Neural cell (in vitro differentiated cells): ENCODE data around the gene PHF23. TPM values are rescaled to one million over a fixed set of nuclear protein-coding genes. Genes with fewer than 3 reads are reported as not detected.

Source experiments
- H2AFZ ChIP-seq: fragments of 200-600, 300-800 bp; sonication (generic), shearing (Covaris generic); 2 replicates; pipeline ENCODE4 v1.6.0; 2014; ENCODE audit warnings: low read depth, mild to moderate bottlenecking, antibody characterized with exemption, low read length, moderate library complexity
- H3F3A ChIP-seq: fragments of 200-600 bp; shearing (Covaris generic); 2 replicates; pipeline ENCODE4 v1.6.1; 2016; ENCODE audit warnings: mild to moderate bottlenecking, moderate library complexity, mixed read lengths, antibody characterized with exemption, low read length; ENCODE audit not compliant: insufficient read depth, poor library complexity, severe bottlenecking
- H3K27ac ChIP-seq: fragments of 200-600, 300-800 bp; sonication (generic), shearing (Covaris generic); 2 replicates; pipeline ENCODE4 v1.5.1; 2014; ENCODE audit warnings: mild to moderate bottlenecking, low read length, moderate library complexity
- H3K27me3 ChIP-seq: fragments of 300-800, 200-600 bp; sonication (generic), shearing (Covaris generic); 2 replicates; pipeline ENCODE4 v1.6.0; 2014; ENCODE audit warnings: mild to moderate bottlenecking, low read depth, low read length, moderate library complexity; ENCODE audit not compliant: insufficient read depth
- H3K36me3 ChIP-seq: fragments of 300-800, 200-600 bp; sonication (generic), shearing (Covaris generic); 2 replicates; pipeline ENCODE4 v1.5.1; 2014; ENCODE audit warnings: mild to moderate bottlenecking, antibody characterized with exemption, low read length, moderate library complexity; ENCODE audit not compliant: insufficient read depth
- H3K4me2 ChIP-seq: fragments of 300-800, 200-600 bp; sonication (generic), shearing (Covaris generic); 2 replicates; pipeline ENCODE4 v1.6.0; 2014; ENCODE audit warnings: mild to moderate bottlenecking, low read length
- H3K4me3 ChIP-seq: fragments of 300-800, 200-600 bp; sonication (generic), shearing (Covaris generic); 2 replicates; pipeline ENCODE4 v1.5.1; 2014; ENCODE audit warnings: mild to moderate bottlenecking, low read length, moderate library complexity
- H3K79me2 ChIP-seq: fragments of 200-600 bp; shearing (Covaris generic); replicated peaks from 2 replicates; pipeline ENCODE4 v1.6.0; 2014; ENCODE audit warnings: mild to moderate bottlenecking, low read length, moderate library complexity; ENCODE audit not compliant: insufficient read depth
- H3K9ac ChIP-seq: fragments of 300-800, 200-600 bp; sonication (generic), shearing (Covaris generic); 2 replicates; pipeline ENCODE4 v1.6.1; 2016; ENCODE audit warnings: mild to moderate bottlenecking, low read length, mixed read lengths
- H3K9me2 ChIP-seq: fragments of 200-600 bp; shearing (Covaris generic); 2 replicates; pipeline ENCODE4 v1.6.1; 2016; ENCODE audit warnings: mild to moderate bottlenecking, low read length, mixed read lengths; ENCODE audit not compliant: insufficient read depth
- H3K9me3 ChIP-seq: fragments of 200-600, 300-800 bp; sonication (generic), shearing (Covaris generic); 2 replicates; pipeline ENCODE4 v1.6.1; 2016; ENCODE audit warnings: mild to moderate bottlenecking, mixed run types, low read length, moderate library complexity, mixed read lengths
- H4K20me1 ChIP-seq: fragments of 200-600 bp; shearing (Covaris generic); 2 replicates; pipeline ENCODE4 v1.6.1; 2016; ENCODE audit warnings: mild to moderate bottlenecking, mixed run types; ENCODE audit not compliant: insufficient read depth
- CTCF ChIP-seq: fragments of 450-650 bp; IDR thresholded peaks from 2 replicates; pipeline ENCODE4 v1.5.1; 2014; ENCODE audit warnings: antibody characterized with exemption, mild to moderate bottlenecking, moderate library complexity; ENCODE audit not compliant: poor library complexity, severe bottlenecking
- EP300 ChIP-seq: fragments of 450-650 bp; conservative IDR thresholded peaks from 2 replicates; pipeline ENCODE4 v1.6.1; 2014; ENCODE audit warnings: antibody characterized with exemption, mild to moderate bottlenecking, moderate library complexity; ENCODE audit not compliant: poor library complexity, severe bottlenecking
- EZH2 ChIP-seq: fragments of 200-600, 300-800 bp; shearing (Covaris generic), sonication (generic); IDR thresholded peaks from 2 replicates; pipeline ENCODE4 v1.6.1; 2014; ENCODE audit warnings: antibody characterized with exemption, low read length, borderline replicate concordance, mild to moderate bottlenecking; ENCODE audit not compliant: insufficient read depth, poor library complexity, severe bottlenecking
- MXI1 ChIP-seq: fragments of 450-650 bp; conservative IDR thresholded peaks from 2 replicates; pipeline ENCODE4 v1.6.1; 2014; ENCODE audit warnings: antibody characterized with exemption, mild to moderate bottlenecking; ENCODE audit not compliant: poor library complexity, severe bottlenecking
- POLR2AphosphoS5 ChIP-seq: IDR thresholded peaks from 2 replicates; pipeline ENCODE4 v1.6.1; 2012
- RAD21 ChIP-seq: fragments of 450-650 bp; conservative IDR thresholded peaks from 2 replicates; pipeline ENCODE4 v1.6.1; 2014; ENCODE audit warnings: antibody characterized with exemption, mild to moderate bottlenecking, moderate library complexity
- SMC3 ChIP-seq: fragments of 450-650 bp; conservative IDR thresholded peaks from 2 replicates; pipeline ENCODE4 v1.6.1; 2014; ENCODE audit warnings: antibody characterized with exemption, mild to moderate bottlenecking, moderate library complexity; ENCODE audit not compliant: poor library complexity
- TAF1 ChIP-seq: IDR thresholded peaks from 2 replicates; pipeline ENCODE4 v1.6.1; 2012; ENCODE audit warnings: low read depth
- polyA plus RNA-seq: library from polyadenylated mRNA; depleted of rRNA; stranded (reverse); fragments of >200 nt; gene quantifications from 2 replicates; pipeline ENCODE4 v1.2.3, GENCODE V29; 2014
- TF ChIP-seq, protein P1 (sequence below): IDR thresholded peaks from 2 replicates; pipeline ENCODE4 v1.6.1; 2012; ENCODE audit warnings: borderline replicate concordance

The PHF23 gene
- polyA plus RNA-seq, 1 donor from 2014 or later: 55.7 TPM

DNA sequence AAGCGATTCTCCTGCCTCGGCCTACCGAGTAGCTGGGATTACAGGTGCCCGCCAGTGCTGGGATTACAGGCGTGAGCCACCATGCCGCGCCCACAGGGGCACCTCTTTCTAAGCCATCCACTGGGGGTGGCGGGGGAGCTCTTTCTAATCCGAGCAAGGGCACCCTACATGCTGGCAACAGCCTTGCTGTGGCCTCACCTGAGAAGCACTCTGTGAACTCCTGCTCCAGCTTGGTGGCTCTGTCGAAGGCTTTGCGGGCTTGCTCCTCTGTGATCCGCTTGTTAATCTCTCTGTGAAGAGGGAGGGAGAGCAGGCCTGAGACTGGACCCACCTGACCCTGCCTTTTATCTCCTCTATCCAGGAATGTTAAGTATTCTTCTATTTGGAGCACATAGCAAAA, 48.2 kb downstream of the PHF23 start:
- H3K36me3 ChIP-seq: peaks cover 11% of the 10 kb centered on the region
- no peaks in the 10 kb centered on the region for H4K20me1 ChIP-seq
- H3K9me2 ChIP-seq: no peaks in the 10 kb centered on the region
- no peak for TF ChIP-seq EZH2
- TF ChIP-seq SMC3: no peak
- no peak for TF ChIP-seq EP300
- no peak for TF ChIP-seq POLR2AphosphoS5
- TF ChIP-seq TAF1: no peak
- TF ChIP-seq, protein P1, sequence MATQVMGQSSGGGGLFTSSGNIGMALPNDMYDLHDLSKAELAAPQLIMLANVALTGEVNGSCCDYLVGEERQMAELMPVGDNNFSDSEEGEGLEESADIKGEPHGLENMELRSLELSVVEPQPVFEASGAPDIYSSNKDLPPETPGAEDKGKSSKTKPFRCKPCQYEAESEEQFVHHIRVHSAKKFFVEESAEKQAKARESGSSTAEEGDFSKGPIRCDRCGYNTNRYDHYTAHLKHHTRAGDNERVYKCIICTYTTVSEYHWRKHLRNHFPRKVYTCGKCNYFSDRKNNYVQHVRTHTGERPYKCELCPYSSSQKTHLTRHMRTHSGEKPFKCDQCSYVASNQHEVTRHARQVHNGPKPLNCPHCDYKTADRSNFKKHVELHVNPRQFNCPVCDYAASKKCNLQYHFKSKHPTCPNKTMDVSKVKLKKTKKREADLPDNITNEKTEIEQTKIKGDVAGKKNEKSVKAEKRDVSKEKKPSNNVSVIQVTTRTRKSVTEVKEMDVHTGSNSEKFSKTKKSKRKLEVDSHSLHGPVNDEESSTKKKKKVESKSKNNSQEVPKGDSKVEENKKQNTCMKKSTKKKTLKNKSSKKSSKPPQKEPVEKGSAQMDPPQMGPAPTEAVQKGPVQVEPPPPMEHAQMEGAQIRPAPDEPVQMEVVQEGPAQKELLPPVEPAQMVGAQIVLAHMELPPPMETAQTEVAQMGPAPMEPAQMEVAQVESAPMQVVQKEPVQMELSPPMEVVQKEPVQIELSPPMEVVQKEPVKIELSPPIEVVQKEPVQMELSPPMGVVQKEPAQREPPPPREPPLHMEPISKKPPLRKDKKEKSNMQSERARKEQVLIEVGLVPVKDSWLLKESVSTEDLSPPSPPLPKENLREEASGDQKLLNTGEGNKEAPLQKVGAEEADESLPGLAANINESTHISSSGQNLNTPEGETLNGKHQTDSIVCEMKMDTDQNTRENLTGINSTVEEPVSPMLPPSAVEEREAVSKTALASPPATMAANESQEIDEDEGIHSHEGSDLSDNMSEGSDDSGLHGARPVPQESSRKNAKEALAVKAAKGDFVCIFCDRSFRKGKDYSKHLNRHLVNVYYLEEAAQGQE: no peak
- TF ChIP-seq CTCF: no peak
- no peak for TF ChIP-seq MXI1
- no peak for TF ChIP-seq RAD21
- no peaks in the 10 kb centered on the region for H3K27me3 ChIP-seq
- no peak overlapping the region for H3K9ac ChIP-seq
- H2AFZ ChIP-seq: no peak overlapping the region
- H3F3A ChIP-seq: no peaks in the 10 kb centered on the region
- H3K9me3 ChIP-seq: no peaks in the 10 kb centered on the region
- H3K4me2 ChIP-seq: no peak overlapping the region
- no peak overlapping the region for H3K4me3 ChIP-seq
- H3K27ac ChIP-seq: no peak overlapping the region
- H3K79me2 ChIP-seq: no peaks in the 10 kb centered on the region

DNA sequence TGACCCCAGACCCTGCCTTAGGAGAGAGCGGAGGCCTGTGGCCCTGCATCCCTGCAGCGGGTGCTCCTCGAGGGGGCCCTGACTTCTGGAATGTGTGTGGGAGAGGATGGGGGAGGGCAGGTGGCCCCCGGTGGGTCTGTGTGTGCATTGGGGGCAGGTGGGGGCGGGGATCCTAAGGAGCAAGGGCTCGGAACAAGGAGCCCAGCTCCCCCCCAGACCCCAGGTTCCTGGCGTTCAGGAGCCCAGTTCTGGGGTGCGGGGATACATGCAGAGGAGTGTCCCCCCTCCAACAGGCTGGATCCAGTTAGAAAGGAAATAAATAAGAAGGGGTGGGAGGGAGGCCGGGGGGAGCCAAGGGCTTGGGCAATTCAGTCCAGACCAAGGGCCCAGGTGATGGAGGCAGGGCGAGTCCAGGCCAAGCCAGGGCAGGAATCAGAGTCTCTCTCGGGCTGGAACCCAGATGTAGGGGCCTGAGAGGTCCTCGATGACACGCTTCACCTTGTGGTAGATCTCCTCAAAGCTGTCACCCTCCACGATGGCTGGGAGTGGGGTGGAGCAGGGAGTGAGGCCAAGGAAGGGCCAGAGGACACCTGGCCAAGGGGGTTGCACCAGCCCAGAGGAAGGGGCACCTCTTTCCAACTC, 48.9 kb downstream of the PHF23 start:
- Histone ChIP-seq H3K9ac (no peak overlapping the region), H3K9me3 (no peaks in the 10 kb centered on the region), H2AFZ (no peak overlapping the region), H3K27ac (no peak overlapping the region), H3K27me3 (no peaks in the 10 kb centered on the region), H4K20me1 (no peaks in the 10 kb centered on the region), H3F3A (no peaks in the 10 kb centered on the region), H3K9me2 (no peaks in the 10 kb centered on the region), H3K4me3 (no peak overlapping the region), H3K4me2 (no peak overlapping the region), H3K36me3 (peaks cover 11% of the 10 kb centered on the region), H3K79me2 (no peaks in the 10 kb centered on the region)
- TF ChIP-seq, protein P1: no peak
